IMR-90 (cell line): ENCODE results near the gene RGP1. TPM values are rescaled to one million over a fixed set of nuclear protein-coding genes. Genes with fewer than 3 reads are reported as not detected.

Experiments used
- ATAC-seq: fragments of 200-7000 bp; cut with Tn5 transposase; 2 replicates; pipeline ENCODE4 v1.9.1; 2020; ENCODE audit warnings: low read depth, mild to moderate bottlenecking, moderate library complexity
- BruUV-seq: library from RNA; stranded (reverse); fragments of 400-500 nt; replicated peaks from 2 replicates; lab custom pipeline; 2021; lab: Mats Ljungman, UMichigan
- CTCF ChIA-PET: fragments of 300-600 bp; formaldehyde crosslinking; extraction: SDS; loops from one replicate; lab custom pipeline; 2021; ENCODE audit warnings: antibody characterized with exemption; lab: Yijun Ruan, JAX
- POLR2A ChIA-PET: fragments of 300-600 bp; sonication (Branson Sonifier 250); formaldehyde crosslinking; loops from one replicate; lab custom pipeline; 2022; ENCODE audit warnings: antibody characterized with exemption; ENCODE audit not compliant: unreplicated experiment; lab: Charles Lee
- DNase-seq: peaks from one replicate; pipeline ENCODE4 v3.0.0; 2013
- H2AFZ ChIP-seq: replicated peaks from 2 replicates; pipeline ENCODE3; 2013; ENCODE audit warnings: low read length, mild to moderate bottlenecking; ENCODE audit not compliant: poor library complexity
- H2AK5ac ChIP-seq: 2 replicates; pipeline ENCODE4 v1.6.1; 2013; ENCODE audit warnings: low read depth, low read length, inconsistent platforms
- H2AK9ac ChIP-seq: replicated peaks from 2 replicates; pipeline ENCODE3; 2013; ENCODE audit warnings: mild to moderate bottlenecking, low read depth, low read length, moderate library complexity; ENCODE audit not compliant: poor library complexity
- H2BK120ac ChIP-seq: 2 replicates; pipeline ENCODE4 v1.6.1; 2013; ENCODE audit warnings: low read depth, low read length, inconsistent platforms
- H2BK15ac ChIP-seq: 3 replicates; pipeline ENCODE4 v1.6.1; 2013; ENCODE audit warnings: low read depth, low read length, inconsistent platforms
- H2BK20ac ChIP-seq: 2 replicates; pipeline ENCODE4 v1.6.1; 2013; ENCODE audit warnings: low read depth, mild to moderate bottlenecking, inconsistent platforms, low read length, moderate library complexity
- H2BK5ac ChIP-seq: 2 replicates; pipeline ENCODE4 v1.6.1; 2013; ENCODE audit warnings: mild to moderate bottlenecking, low read depth, low read length, inconsistent platforms; ENCODE audit not compliant: poor library complexity, severe bottlenecking
- H3K14ac ChIP-seq: replicated peaks from 2 replicates; pipeline ENCODE4 v1.6.1; 2013; ENCODE audit warnings: low read depth, low read length, inconsistent platforms
- H3K18ac ChIP-seq: 2 replicates; pipeline ENCODE4 v1.6.1; 2013; ENCODE audit warnings: low read depth, low read length, control low read depth
- H3K23ac ChIP-seq: 2 replicates; pipeline ENCODE4 v1.6.1; 2013; ENCODE audit warnings: low read depth, low read length, inconsistent platforms
- H3K27ac ChIP-seq: 2 replicates; pipeline ENCODE4 v1.5.1; 2013; ENCODE audit warnings: mild to moderate bottlenecking, control low read depth, low read length; ENCODE audit not compliant: insufficient read depth
- H3K27me3 ChIP-seq: 2 replicates; pipeline ENCODE4 v1.6.1; 2013; ENCODE audit warnings: low read length; ENCODE audit not compliant: control insufficient read depth, insufficient read depth
- H3K36me3 ChIP-seq: 2 replicates; pipeline ENCODE4 v1.6.1; 2013; ENCODE audit warnings: low read length, mixed read lengths; ENCODE audit not compliant: control insufficient read depth, insufficient read depth
- H3K4ac ChIP-seq: 2 replicates; pipeline ENCODE4 v1.6.1; 2013; ENCODE audit warnings: low read depth, low read length, inconsistent platforms
- H3K4me1 ChIP-seq: 2 replicates; pipeline ENCODE4 v1.6.1; 2013; ENCODE audit warnings: low read length, mixed read lengths; ENCODE audit not compliant: control insufficient read depth, insufficient read depth
- H3K4me2 ChIP-seq: 2 replicates; pipeline ENCODE4 v1.6.1; 2013; ENCODE audit warnings: low read depth, mild to moderate bottlenecking, control low read depth, low read length, moderate library complexity
- H3K4me3 ChIP-seq: 2 replicates; pipeline ENCODE4 v1.5.1; 2013; ENCODE audit warnings: low read depth, mild to moderate bottlenecking, control low read depth, low read length, moderate library complexity; ENCODE audit not compliant: insufficient read depth
- H3K56ac ChIP-seq: 2 replicates; pipeline ENCODE4 v1.6.1; 2013; ENCODE audit warnings: low read length, inconsistent platforms; ENCODE audit not compliant: insufficient read depth; ENCODE audit errors: extremely low read depth
- H3K79me1 ChIP-seq, 2 experiments: 2 replicates each; pipeline ENCODE4 v1.6.1; 2013; ENCODE audit warnings: low read length in 2 of 2, inconsistent platforms in 1 of 2, low read depth in 1 of 2
- H3K9ac ChIP-seq: 2 replicates; pipeline ENCODE4 v1.6.1; 2013; ENCODE audit warnings: low read depth, low read length, control low read depth
- H3K9me1 ChIP-seq: 2 replicates; pipeline ENCODE4 v1.6.1; 2013; ENCODE audit warnings: low read length, inconsistent platforms; ENCODE audit not compliant: insufficient read depth
- H3K9me3 ChIP-seq: 2 replicates; pipeline ENCODE4 v1.6.1; 2013; ENCODE audit warnings: low read length; ENCODE audit not compliant: control insufficient read depth, insufficient read depth
- H4K20me1 ChIP-seq: 2 replicates; pipeline ENCODE4 v1.6.1; 2013; ENCODE audit warnings: low read length, inconsistent platforms; ENCODE audit not compliant: insufficient read depth
- H4K5ac ChIP-seq: 2 replicates; pipeline ENCODE4 v1.6.1; 2013; ENCODE audit warnings: mild to moderate bottlenecking, low read depth, low read length, control low read depth
- H4K8ac ChIP-seq, 2 experiments: 2 replicates each; pipeline ENCODE4 v1.6.1; 2013; ENCODE audit warnings: low read depth in 2 of 2, low read length in 2 of 2, control low read depth in 1 of 2, inconsistent platforms in 1 of 2
- H4K91ac ChIP-seq: 2 replicates; pipeline ENCODE4 v1.6.1; 2013; ENCODE audit warnings: low read depth, low read length, inconsistent platforms; ENCODE audit not compliant: insufficient read depth
- CEBPB ChIP-seq: IDR thresholded peaks from 2 replicates; pipeline ENCODE4 v1.6.1; 2012; ENCODE audit warnings: low read depth, low read length, improper control_type of control experiment
- ELK1 ChIP-seq: fragments of 150-350 bp; IDR thresholded peaks from 2 replicates; pipeline ENCODE4 v1.6.1; 2016; ENCODE audit warnings: low read depth, mild to moderate bottlenecking, low read length, moderate library complexity, borderline replicate concordance
- FOS ChIP-seq: fragments of 150-350 bp; IDR thresholded peaks from 2 replicates; pipeline ENCODE4 v1.6.1; 2016; ENCODE audit warnings: low read depth, low read length
- MAFK ChIP-seq: IDR thresholded peaks from 2 replicates; pipeline ENCODE4 v1.6.1; 2012; ENCODE audit warnings: low read depth, low read length, improper control_type of control experiment
- MXI1 ChIP-seq: IDR thresholded peaks from 2 replicates; pipeline ENCODE4 v1.6.1; 2012; ENCODE audit warnings: low read depth, mild to moderate bottlenecking, low read length, moderate library complexity, borderline replicate concordance
- NFE2L2 ChIP-seq: fragments of 150-350 bp; IDR thresholded peaks from 2 replicates; pipeline ENCODE4 v1.6.1; 2016; ENCODE audit warnings: low read depth, mild to moderate bottlenecking, low read length
- RAD21 ChIP-seq: IDR thresholded peaks from 2 replicates; pipeline ENCODE4 v1.6.1; 2012; ENCODE audit warnings: low read length, improper control_type of control experiment
- SMC3 ChIP-seq: fragments of 150-350 bp; IDR thresholded peaks from 2 replicates; pipeline ENCODE4 v1.6.1; 2016; ENCODE audit warnings: low read depth, mild to moderate bottlenecking, antibody characterized with exemption, low read length, moderate library complexity
- WGBS, 2 experiments: methylation state at CpG; one replicate each; pipeline versions ENCODE4 v1.1.5 to v1.1.7; 2013; ENCODE audit warnings: missing lambda C conversion rate in 2 of 2; ENCODE audit not compliant: insufficient read length in 1 of 2; ENCODE audit errors: extremely low coverage in 2 of 2; 5-methylcytosine and 5-hydroxymethylcytosine counted together
- dilution Hi-C: fragments of 300-500 bp; cut with HindIII; formaldehyde crosslinking; loops from one replicate; pipeline ENCODE4 v1.14.3; 2018; ENCODE audit warnings: low sequenced_read_pairs; ENCODE audit not compliant: unreplicated experiment
- in situ Hi-C: fragments of 300-500 bp; cut with MboI; formaldehyde crosslinking; loops from 3 replicates; pipeline ENCODE4 v1.14.3; 2019; ENCODE audit warnings: low sequenced_read_pairs, inconsistent platforms, mixed read lengths
- intact Hi-C: fragments of 100-400 bp; cut with micrococcal nuclease; formaldehyde crosslinking; loops from 2 replicates; pipeline ENCODE4 v1.10.0; 2022
- polyA plus RNA-seq, 3 experiments: library from polyadenylated mRNA; depleted of rRNA; stranded (reverse); fragments of >200 nt; gene quantifications; 2 replicates each; pipeline ENCODE4 v1.2.3, GENCODE V29; 2012; ENCODE audit warnings: low replicate concordance in 1 of 3
- total RNA-seq: library from RNA; depleted of rRNA; stranded (reverse); fragments of >200 nt; gene quantifications from 2 replicates; pipeline ENCODE4 v1.2.3, GENCODE V29; 2012

The RGP1 gene
- total and polyA plus RNA-seq, 2 of the 4 experiments (the other 2 are of a cell fraction) = 10.2 to 14.3 TPM

- peak overlapping the region; percentile 93 for H3K14ac ChIP-seq
- peaks cover 42% of the 10 kb centered on the region for H3K9me1 ChIP-seq
- peak overlapping the region; percentile 91 for H3K23ac ChIP-seq
- H4K20me1 ChIP-seq = no peaks in the 10 kb centered on the region
- peak overlapping the region; percentile 1; the same call in 1 of the 2 replicates for H4K91ac ChIP-seq
- dilution Hi-C loops = no loop called here
- H2AFZ ChIP-seq = peak overlapping the region; percentile 76
- peaks cover 27 to 61% of the 10 kb centered on the region in 2 experiments for H3K79me1 ChIP-seq
- H3K4me1 ChIP-seq = peaks cover 28% of the 10 kb centered on the region
- H3K56ac ChIP-seq = no peak overlapping the region
- in situ Hi-C loops = no loop called here
- H2AK9ac ChIP-seq = peak overlapping the region; percentile 82
- H4K5ac ChIP-seq = no peak overlapping the region
- CTCF ChIA-PET = no interaction called here
- BruUV-seq = no TSS peak
- 86% methylated on average over 8 of the region's 14 CpGs; no CpG with 5 or more reads in 1 of the 2 experiments for WGBS, 2 experiments
- H3K9me3 ChIP-seq = no peaks in the 10 kb centered on the region
- no peak for ATAC-seq
- peak overlapping the region; percentile 13; the same call in 1 of the 2 replicates for H2BK120ac ChIP-seq
- TF ChIP-seq SMC3 (no peak), FOS (no peak), MAFK (no peak), MXI1 (no peak), RAD21 (no peak), CEBPB (no peak), NFE2L2 (no peak), ELK1 (no peak)
- H2BK20ac ChIP-seq = no peak overlapping the region; the same call in 1 of the 2 replicates
- POLR2A ChIA-PET = no interaction called here
- H3K18ac ChIP-seq = no peak overlapping the region
- H3K36me3 ChIP-seq = no peaks in the 10 kb centered on the region
- intact Hi-C loops = no loop called here
- peak overlapping the region; percentile 27 for H3K4me3 ChIP-seq
- peak overlapping the region; percentile 66 for H2AK5ac ChIP-seq
- 0 out of 3 replicates have a peak overlapping the region, but pooled peaks have one; percentile 6 for H2BK15ac ChIP-seq
- H3K27me3 ChIP-seq = no peaks in the 10 kb centered on the region
- H3K4ac ChIP-seq = peak overlapping the region; percentile 21
- H4K8ac ChIP-seq = peak overlapping the region in 1 of 2 experiments; percentile 44; a peak in 1 of 4 replicates
- peak overlapping the region; percentile 56; the same call in 1 of the 2 replicates for H3K9ac ChIP-seq
- H2BK5ac ChIP-seq = no peak overlapping the region
- no peak for DNase-seq
- H3K4me2 ChIP-seq = peak overlapping the region; percentile 98
- H3K27ac ChIP-seq = no peak overlapping the region
Observed at GRCh38 chr9:35792826-35793225, 43.7 kb downstream of the RGP1 start.
